Tibial nerve (tissue), 4 donors: Measurements from ENCODE around the gene MRPS10. TPM values are rescaled to one million over a fixed set of nuclear protein-coding genes. Genes with fewer than 3 reads are reported as not detected.
"Not testable (repeated sequence)": the region's sequence is repeated elsewhere in the genome, so short reads cannot be mapped to it uniquely, and the experiment has no call there.

Experiments used
- DNase-seq, 2 donors: peaks; one replicate each; pipeline ENCODE4 v3.0.0-alpha.2; 2019; ENCODE audit warnings: low spot score in 2 of 2
- H3K27ac ChIP-seq, 4 donors: fragments of 200-600 bp; sonication (generic) in 3 of 4; one replicate each; pipeline ENCODE4 v1.5.1; 2017 to 2019; ENCODE audit warnings: mild to moderate bottlenecking in 1 of 4
- H3K27me3 ChIP-seq, 2 donors: fragments of 200-600 bp; sonication (generic) in 1 of 2; one replicate each; pipeline versions ENCODE4 v1.5.1 to v1.6.0; 2017 to 2019
- H3K36me3 ChIP-seq, 3 donors: fragments of 200-600 bp; sonication (generic); one replicate each; pipeline ENCODE4 v1.5.1; 2018 to 2019
- H3K4me1 ChIP-seq, 4 donors: fragments of 200-600 bp; sonication (generic) in 3 of 4; one replicate each; pipeline ENCODE4 v1.5.1; 2017 to 2019
- H3K4me3 ChIP-seq, 4 donors: fragments of 200-600 bp; sonication (generic) in 3 of 4; one replicate each; pipeline ENCODE4 v1.5.1; 2017 to 2019; ENCODE audit warnings: mild to moderate bottlenecking in 1 of 4, moderate library complexity in 1 of 4
- H3K9me3 ChIP-seq, 4 donors: fragments of 200-600 bp; sonication (generic) in 3 of 4; one replicate each; pipeline ENCODE4 v1.5.1; 2017 to 2019
- CTCF ChIP-seq, 5 experiments: fragments of 200-600 bp in 3 of 5; fragments of 450-650 bp in 2 of 5; sonication (generic) in 3 of 5; IDR thresholded peaks; one replicate each; pipeline ENCODE4 v1.5.1; 2016 to 2019; ENCODE audit warnings: antibody characterized with exemption in 5 of 5, mild to moderate bottlenecking in 3 of 5, moderate library complexity in 2 of 5
- EP300 ChIP-seq, 2 donors: sonication (generic); formaldehyde crosslinking; IDR thresholded peaks; one replicate each; pipeline ENCODE4 v1.6.1; 2017; ENCODE audit warnings: antibody characterized with exemption in 2 of 2, mild to moderate bottlenecking in 1 of 2
- POLR2A ChIP-seq, 2 donors: fragments of 450-650 bp; IDR thresholded peaks; one replicate each; pipeline ENCODE4 v1.6.1; 2017; ENCODE audit warnings: antibody characterized with exemption in 2 of 2, mild to moderate bottlenecking in 2 of 2, moderate library complexity in 2 of 2
- WGBS, 2 donors: methylation state at CpG; one replicate each; pipeline ENCODE4 v1.1.5; 2018; 5-methylcytosine and 5-hydroxymethylcytosine counted together
- total RNA-seq, 4 donors: library from RNA; depleted of rRNA; stranded (reverse); fragments of >200 nt; gene quantifications; one replicate each; pipeline ENCODE4 v1.1.0, GENCODE V29; 2016

MRPS10 gene
- total RNA-seq, 4 donors from 2014 or later: 20.7 to 30.6 (median 23.6) TPM

- Histone ChIP-seq H3K27me3 (no peaks in the 10 kb centered on the region), H3K4me1 (no peaks in the 10 kb centered on the region), H3K9me3 (no peaks in the 10 kb centered on the region), H3K36me3 (peaks cover 0 to 28% (median 0%) of the 10 kb centered on the region in 3 donors), H3K4me3 (no peak overlapping the region), H3K27ac (no peak overlapping the region)
- 69 to 72% methylated on average over 12 of the region's 12 CpGs for WGBS, 2 donors
- TF ChIP-seq POLR2A (IDR thresholded peaks at IDR 0.05): no peak
- no peak for TF ChIP-seq EP300 (IDR thresholded peaks at IDR 0.05)
- no peak for TF ChIP-seq CTCF (IDR thresholded peaks at IDR 0.05)
- no peak for DNase-seq
Measured at GRCh38 chr6:42224222-42225028, 6.8 kb upstream of the MRPS10 start.

GRCh38 chr6:42222448-42222847 lies 4.8 kb upstream of the MRPS10 start:
- 76 to 90% methylated on average over 7 of the region's 7 CpGs for WGBS, 2 donors
- Histone ChIP-seq H3K9me3 (no peaks in the 10 kb centered on the region), H3K4me1 (peaks cover 0 to 5% (median 0%) of the 10 kb centered on the region in 4 donors), H3K27me3 (no peaks in the 10 kb centered on the region), H3K27ac (no peak overlapping the region), H3K36me3 (peaks cover 0 to 9% (median 0%) of the 10 kb centered on the region in 3 donors), H3K4me3 (no peak overlapping the region)
- TF ChIP-seq CTCF (IDR thresholded peaks at IDR 0.05) (no peak), POLR2A (IDR thresholded peaks at IDR 0.05) (no peak)
- no peak for DNase-seq

- WGBS, 2 donors: 71 to 79% methylated on average over 4 of the region's 4 CpGs
- H3K4me1 ChIP-seq: peaks cover 2 to 12% (median 5%) of the 10 kb centered on the region in 4 donors
- DNase-seq: no peak
- peaks cover 0 to under 1% (median 0%) of the 10 kb centered on the region in 3 donors for H3K36me3 ChIP-seq
- H3K27me3 ChIP-seq: no peaks in the 10 kb centered on the region
- H3K27ac ChIP-seq: no peak overlapping the region
- no peaks in the 10 kb centered on the region for H3K9me3 ChIP-seq
- TF ChIP-seq POLR2A (IDR thresholded peaks at IDR 0.05): no peak
- no peak overlapping the region for H3K4me3 ChIP-seq
Measured at GRCh38 chr6:42221546-42221945, 3.9 kb upstream of the MRPS10 start.

GRCh38 chr6:42220807-42221206 lies 3.1 kb upstream of the MRPS10 start:
- TF ChIP-seq EP300 (IDR thresholded peaks at IDR 0.05): no peak
- no peak for TF ChIP-seq CTCF (IDR thresholded peaks at IDR 0.05)
- Histone ChIP-seq H3K27me3 (no peaks in the 10 kb centered on the region), H3K4me3 (no peak overlapping the region), H3K9me3 (no peaks in the 10 kb centered on the region), H3K4me1 (peaks cover 3 to 19% (median 9%) of the 10 kb centered on the region in 4 donors), H3K36me3 (no peaks in the 10 kb centered on the region), H3K27ac (no peak overlapping the region)
- 73% methylated on average over 6 of the region's 6 CpGs for WGBS, 2 donors
- DNase-seq: no peak

- H3K27ac ChIP-seq: peak overlapping the region in 3 of 4 donors; percentile 49 to 87 (median 76)
- no peaks in the 10 kb centered on the region for H3K9me3 ChIP-seq
- TF ChIP-seq EP300 (IDR thresholded peaks at IDR 0.05) (no peak), POLR2A (IDR thresholded peaks at IDR 0.05) (no peak), CTCF (IDR thresholded peaks at IDR 0.05) (no peak)
- no peak for DNase-seq
- H3K4me1 ChIP-seq: peaks cover 3 to 32% (median 11%) of the 10 kb centered on the region in 4 donors
- H3K36me3 ChIP-seq: peaks cover 0 to 19% (median 0%) of the 10 kb centered on the region in 3 donors
- peak overlapping the region; percentile 53 to 77 (median 75) for H3K4me3 ChIP-seq
- 2 to 3% methylated on average over 5 of the region's 5 CpGs for WGBS, 2 donors
- no peaks in the 10 kb centered on the region for H3K27me3 ChIP-seq
Measured at GRCh38 chr6:42217157-42217518, 523 bp downstream of the MRPS10 start.

GRCh38 chr6:42216495-42216894 lies 1.2 kb downstream of the MRPS10 start:
- 81 to 86% methylated on average over 18 of the region's 18 CpGs for WGBS, 2 donors
- not testable (repeated sequence) for H3K9me3 ChIP-seq, DNase-seq, H3K27me3 ChIP-seq, H3K27ac ChIP-seq
- Histone ChIP-seq H3K4me1 (peaks cover 3 to 32% (median 11%) of the 10 kb centered on the region in 4 donors), H3K4me3 (peak overlapping the region in 2 of 4 donors; percentile 75 to 77), H3K36me3 (peaks cover 0 to 25% (median 3%) of the 10 kb centered on the region in 3 donors)
